HEK293T (cell line): Measurements from ENCODE around the gene ZC3H6.

Experiments
- CTCF ChIA-PET: fragments of 350-600 bp; formaldehyde crosslinking; extraction: SDS; loops from one replicate; lab custom pipeline; 2021; ENCODE audit warnings: antibody characterized with exemption, inconsistent platforms; lab: Yijun Ruan, JAX
- POLR2A ChIA-PET: fragments of 350-600 bp; formaldehyde crosslinking; extraction: SDS; loops from one replicate; lab custom pipeline; 2020; ENCODE audit warnings: antibody characterized with exemption, inconsistent platforms; lab: Yijun Ruan, JAX
- DNase-seq: peaks from one replicate; pipeline ENCODE4 v3.0.0; 2012; ENCODE audit warnings: mixed read lengths; ENCODE audit errors: extremely low spot score
- ARNT ChIP-seq: fragments of 450-650 bp; IDR thresholded peaks from 2 replicates; pipeline ENCODE4 v1.6.1; 2017; ENCODE audit warnings: mild to moderate bottlenecking
- BHLHE40 ChIP-seq: fragments of 450-650 bp; IDR thresholded peaks from 2 replicates; pipeline ENCODE4 v1.6.1; 2016; ENCODE audit warnings: mild to moderate bottlenecking, moderate library complexity, borderline replicate concordance
- CTBP1 ChIP-seq: fragments of 450-650 bp; IDR thresholded peaks from 2 replicates; pipeline ENCODE4 v1.6.1; 2016; ENCODE audit warnings: borderline replicate concordance
- ELF4 ChIP-seq: fragments of 450-650 bp; IDR thresholded peaks from 2 replicates; pipeline ENCODE4 v1.6.1; 2017; ENCODE audit warnings: antibody characterized with exemption
- FOXA1 ChIP-seq: fragments of 450-650 bp; IDR thresholded peaks from 2 replicates; pipeline ENCODE4 v1.6.1; 2016; ENCODE audit warnings: mild to moderate bottlenecking
- FOXK2 ChIP-seq: fragments of 450-650 bp; IDR thresholded peaks from 2 replicates; pipeline ENCODE4 v1.6.1; 2016; ENCODE audit warnings: mild to moderate bottlenecking
- FOXM1 ChIP-seq: fragments of 450-650 bp; IDR thresholded peaks from 2 replicates; pipeline ENCODE4 v1.6.1; 2017; ENCODE audit warnings: mild to moderate bottlenecking, borderline replicate concordance
- HDGF ChIP-seq: fragments of 450-650 bp; IDR thresholded peaks from 2 replicates; pipeline ENCODE4 v1.6.1; 2017; ENCODE audit warnings: antibody characterized with exemption, borderline replicate concordance
- L3MBTL2 ChIP-seq: fragments of 450-650 bp; conservative IDR thresholded peaks from 2 replicates; pipeline ENCODE4 v1.6.1; 2016; ENCODE audit warnings: mild to moderate bottlenecking
- LEF1 ChIP-seq: fragments of 450-650 bp; IDR thresholded peaks from 2 replicates; pipeline ENCODE4 v1.6.1; 2017; ENCODE audit warnings: mild to moderate bottlenecking, borderline replicate concordance
- NFRKB ChIP-seq: fragments of 450-650 bp; IDR thresholded peaks from 2 replicates; pipeline ENCODE4 v1.6.1; 2016; ENCODE audit warnings: mild to moderate bottlenecking, moderate library complexity
- PKNOX1 ChIP-seq: fragments of 450-650 bp; IDR thresholded peaks from 2 replicates; pipeline ENCODE4 v1.6.1; 2016
- SP1 ChIP-seq: fragments of 450-650 bp; IDR thresholded peaks from 2 replicates; pipeline ENCODE4 v1.6.1; 2017
- SUZ12 ChIP-seq: fragments of 450-650 bp; IDR thresholded peaks from 2 replicates; pipeline ENCODE4 v1.6.1; 2016; ENCODE audit warnings: mild to moderate bottlenecking
- TARDBP ChIP-seq: fragments of 450-650 bp; IDR thresholded peaks from 2 replicates; pipeline ENCODE4 v1.6.1; 2016
- ZNF384 ChIP-seq: fragments of 450-650 bp; IDR thresholded peaks from 2 replicates; pipeline ENCODE4 v1.6.1; 2016

The ZC3H6 gene

DNA sequence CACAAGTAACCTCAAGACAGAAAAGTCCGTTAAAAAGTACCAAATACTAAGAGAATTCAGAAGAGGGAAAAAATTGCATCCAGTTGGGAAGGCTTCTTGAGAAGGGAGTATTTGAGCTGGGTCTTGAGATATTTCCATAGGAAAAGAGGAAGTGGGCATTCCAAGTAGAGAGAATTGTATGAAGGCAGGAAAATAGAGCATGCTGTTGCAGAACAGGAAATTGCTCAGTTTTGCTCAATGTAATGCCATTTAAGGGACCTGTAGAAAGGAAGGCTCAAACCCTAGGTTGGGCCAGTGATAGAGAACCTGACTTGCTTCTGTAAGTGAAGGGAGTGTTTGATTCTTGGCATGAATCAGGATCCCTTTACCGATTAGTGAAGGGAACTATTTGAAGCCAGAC lies 19.5 kb upstream of the ZC3H6 start:
- no peak for DNase-seq
- ChIA-PET CTCF (no interaction called here), POLR2A (interaction anchor here (1.1 to 1.7 kb wide), 4 partner anchors 12 to 61 kb away, joined by 3 to 13 read pairs (median 5); no protein-coding TSS in a partner anchor)
- TF ChIP-seq FOXM1 (no peak), ELF4 (no peak), SUZ12 (no peak), HDGF (no peak), ARNT (no peak), LEF1 (no peak), TARDBP (no peak), NFRKB (no peak)

GRCh38 chr2:112256654-112257053 lies 18.7 kb upstream of the ZC3H6 start:
- DNase-seq: no peak
- ChIA-PET CTCF (no interaction called here), POLR2A (no interaction called here)
- TF ChIP-seq TARDBP (no peak), NFRKB (no peak), CTBP1 (no peak), FOXM1 (no peak), PKNOX1 (no peak), SP1 (no peak), BHLHE40 (no peak), ARNT (no peak), L3MBTL2 (no peak), FOXA1 (no peak), ZNF384 (no peak), HDGF (no peak), ELF4 (no peak)

DNA sequence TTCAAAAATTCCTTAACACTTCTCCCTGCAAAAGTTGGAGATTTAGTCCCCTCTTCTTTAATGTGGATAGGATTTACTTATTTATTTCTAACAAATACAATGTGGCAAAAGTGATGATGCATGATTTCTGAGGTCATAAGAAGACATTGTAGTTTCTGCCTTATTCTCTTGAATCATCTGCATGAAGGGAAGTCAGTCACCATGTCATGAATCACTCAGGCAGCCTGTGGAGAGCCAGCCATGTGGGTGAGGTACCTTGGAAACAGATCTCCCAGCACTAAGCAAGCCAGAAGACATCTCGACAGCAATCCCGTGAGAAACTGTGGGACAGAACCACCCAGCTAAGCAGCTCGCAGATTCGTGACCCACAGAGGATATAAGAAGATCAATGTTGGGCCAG lies 17.8 kb upstream of the ZC3H6 start:
- ChIA-PET CTCF (no interaction called here), POLR2A (no interaction called here)
- no peak for DNase-seq
- TF ChIP-seq SUZ12 (no peak), PKNOX1 (no peak), FOXM1 (no peak), ELF4 (no peak), FOXA1 (no peak), NFRKB (no peak), HDGF (no peak), CTBP1 (no peak), FOXK2 (no peak), TARDBP (no peak)

DNA sequence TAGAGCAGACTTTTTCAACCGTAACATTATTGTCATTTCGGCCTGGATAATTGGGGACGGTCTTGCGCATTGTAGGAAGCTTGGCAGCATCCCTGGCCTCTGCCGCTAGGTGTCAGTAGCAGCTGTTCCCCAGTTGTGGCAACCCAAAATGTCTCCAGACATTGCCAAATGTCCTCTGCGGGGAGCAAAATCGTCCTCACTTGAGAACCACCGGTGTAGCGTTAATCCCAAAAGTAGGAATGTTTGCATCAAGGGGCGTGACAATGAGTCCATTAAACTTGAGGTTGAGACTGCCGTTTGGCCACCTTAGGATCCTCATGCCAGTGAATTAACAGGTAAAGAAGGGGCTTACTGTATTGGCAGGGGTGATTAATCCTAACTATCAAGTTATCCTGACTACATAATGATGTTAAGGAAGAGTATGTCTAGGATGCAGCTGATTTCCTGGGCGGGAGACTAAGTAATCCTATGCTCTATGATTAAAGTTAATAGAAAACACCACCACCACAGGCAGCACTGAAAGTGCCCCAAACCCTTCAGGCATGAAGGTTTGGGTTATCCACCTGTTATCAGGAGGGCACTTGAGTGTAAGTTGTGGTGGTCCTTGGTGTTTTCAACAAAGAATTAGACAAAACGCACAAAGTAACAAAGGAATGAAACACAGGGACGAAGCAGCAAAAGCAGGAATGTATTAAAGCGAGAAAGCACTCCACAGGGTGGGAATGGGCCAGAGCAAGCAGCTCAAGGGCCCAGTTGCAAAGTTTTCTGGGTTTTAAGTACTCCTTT lies 15.7 kb upstream of the ZC3H6 start:
- DNase-seq: peak; percentile 70
- POLR2A ChIA-PET: interaction anchor here (1.0 to 1.2 kb wide), 2 partner anchors 14 to 324 kb away, joined by 3 to 4 read pairs; no protein-coding TSS in a partner anchor
- CTCF ChIA-PET: interaction anchor here (0.6 to 1.3 kb wide), 5 partner anchors 9 to 174 kb away, joined by 3 to 7 read pairs (median 3); partner anchors contain the start of gene RGPD8
- no peak for TF ChIP-seq L3MBTL2
- peak; percentile 21; the same call in 1 of the 2 replicates for TF ChIP-seq PKNOX1

- no peak for TF ChIP-seq HDGF
- TF ChIP-seq TARDBP: no peak
- no peak for TF ChIP-seq SUZ12
- no peak for TF ChIP-seq FOXK2
- TF ChIP-seq BHLHE40: no peak
- TF ChIP-seq PKNOX1: no peak
- TF ChIP-seq FOXA1: no peak
- TF ChIP-seq FOXM1: no peak
- no peak for TF ChIP-seq L3MBTL2
- no peak for TF ChIP-seq ZNF384
- TF ChIP-seq ARNT: no peak
- no peak for TF ChIP-seq CTBP1
- TF ChIP-seq SP1: no peak
- TF ChIP-seq NFRKB: no peak
- no peak for TF ChIP-seq ELF4
- TF ChIP-seq LEF1: no peak
- ChIA-PET POLR2A (interaction anchor here (1.0 to 1.2 kb wide), 2 partner anchors 13 to 323 kb away, joined by 3 to 4 read pairs; no protein-coding TSS in a partner anchor), CTCF (interaction anchor here (1.0 to 1.3 kb wide), 2 partner anchors 12 to 173 kb away, joined by 3 to 5 read pairs; partner anchors contain the start of gene RGPD8)
- no peak for DNase-seq
These were observed 15.1 kb upstream of the ZC3H6 start for GRCh38 chr2:112260295-112260625.
